ENCODE measurements around the gene TAS2R14. TPM values are rescaled to one million over a fixed set of nuclear protein-coding genes. Genes with fewer than 3 reads are reported as not detected.

TAS2R14 gene, protein sequence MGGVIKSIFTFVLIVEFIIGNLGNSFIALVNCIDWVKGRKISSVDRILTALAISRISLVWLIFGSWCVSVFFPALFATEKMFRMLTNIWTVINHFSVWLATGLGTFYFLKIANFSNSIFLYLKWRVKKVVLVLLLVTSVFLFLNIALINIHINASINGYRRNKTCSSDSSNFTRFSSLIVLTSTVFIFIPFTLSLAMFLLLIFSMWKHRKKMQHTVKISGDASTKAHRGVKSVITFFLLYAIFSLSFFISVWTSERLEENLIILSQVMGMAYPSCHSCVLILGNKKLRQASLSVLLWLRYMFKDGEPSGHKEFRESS
- total RNA-seq (2014; rRNA removed; shearing (Covaris generic); ENCODE audit: low replicate concordance), result 0.12 and 2.6 TPM in 2 replicates

DNA sequence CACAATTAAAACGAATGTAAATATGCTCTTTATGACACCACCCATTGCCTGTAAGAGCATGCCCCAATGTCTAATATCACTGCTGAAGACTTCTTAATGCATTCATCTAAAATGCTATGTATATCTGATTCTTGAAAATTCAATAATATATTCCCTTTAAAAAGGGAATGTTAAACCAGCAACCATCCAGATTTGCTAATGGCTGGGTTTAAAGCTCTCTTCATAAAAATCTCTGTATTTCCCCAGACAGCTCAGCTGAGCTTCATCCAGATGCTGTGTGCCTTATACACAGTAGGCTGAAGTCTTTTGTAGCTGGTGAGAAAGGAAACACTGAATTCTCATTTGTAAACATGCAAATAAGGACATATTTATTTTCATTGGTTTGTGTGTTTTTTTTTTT lies at the start of gene TAS2R14:
TSS of gene TAS2R14 (minus strand) at position 101 of the 400 bp plus-strand sequence. CDS start at position 45, 56 bp downstream.
- Histone ChIP-seq H3K36me3 (no peaks in the 10 kb centered on the region), H3K27me3 (no peaks in the 10 kb centered on the region), H3K4me3 (no peak within 1 kb of the TSS), H3K9me3 (peaks cover 1% of the 10 kb centered on the region; the same call in 1 of the 2 replicates)
- DNase-seq, result no peak

DNA sequence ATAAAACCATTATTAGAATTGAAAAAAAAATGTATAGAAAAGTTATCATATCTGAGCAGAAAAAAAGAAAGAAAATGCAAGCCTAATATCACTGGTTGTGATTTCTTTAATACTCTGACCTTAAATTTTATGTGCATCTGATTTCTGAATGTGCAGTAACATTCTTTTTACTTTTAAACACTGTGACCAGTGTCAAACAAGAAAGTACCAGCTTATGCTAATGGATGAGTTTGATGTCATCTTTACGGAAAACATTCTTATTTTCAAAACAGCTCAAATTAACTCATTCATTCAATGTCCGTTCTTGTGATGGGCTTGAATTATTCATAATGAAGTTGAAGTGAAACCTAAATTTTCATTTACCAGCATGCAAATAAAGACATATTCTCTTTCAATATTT lies 47.7 kb upstream of the TAS2R14 start, which contains the start of gene TAS2R50:
TSS of gene TAS2R50 (minus strand) at position 101 of the 400 bp plus-strand sequence. CDS start at position 49, 52 bp downstream.
- peaks cover 2% of the 10 kb centered on the region; the same call in 1 of the 2 replicates for H3K36me3 ChIP-seq

DNA sequence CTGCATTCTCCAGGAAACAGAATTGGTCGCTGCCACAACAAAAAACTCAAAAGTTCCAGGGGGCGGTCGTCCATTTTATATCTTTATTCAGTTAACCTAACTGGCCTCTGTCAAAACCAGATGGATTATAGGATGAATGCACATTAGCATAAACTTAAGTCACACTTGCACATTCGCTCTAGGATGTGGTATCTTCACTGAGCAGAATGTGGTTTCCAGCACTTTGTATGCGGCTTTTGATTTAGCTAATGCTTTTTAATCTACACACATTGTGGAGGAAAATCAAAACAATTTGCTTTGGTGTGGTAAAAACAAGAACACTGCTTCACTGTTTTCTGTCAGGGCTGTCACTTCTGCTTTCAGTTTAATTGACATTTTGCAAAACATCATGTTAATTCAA lies 43.2 kb upstream of the TAS2R14 start:
- no peak for DNase-seq
- Histone ChIP-seq H3K4me3 (no peak overlapping the region), H3K36me3 (peaks cover 2% of the 10 kb centered on the region; the same call in 1 of the 2 replicates), H3K27me3 (no peaks in the 10 kb centered on the region), H3K9me3 (no peaks in the 10 kb centered on the region)

More for the DNA sequence above, 47.7 kb upstream of the TAS2R14 start, which contains the start of gene TAS2R50:
- H3K9me3 ChIP-seq, result peaks cover 3% of the 10 kb centered on the region
- H3K27me3 ChIP-seq, result no peaks in the 10 kb centered on the region
- DNase-seq, result no peak
- no peak within 1 kb of the TSS for H3K4me3 ChIP-seq

DNA sequence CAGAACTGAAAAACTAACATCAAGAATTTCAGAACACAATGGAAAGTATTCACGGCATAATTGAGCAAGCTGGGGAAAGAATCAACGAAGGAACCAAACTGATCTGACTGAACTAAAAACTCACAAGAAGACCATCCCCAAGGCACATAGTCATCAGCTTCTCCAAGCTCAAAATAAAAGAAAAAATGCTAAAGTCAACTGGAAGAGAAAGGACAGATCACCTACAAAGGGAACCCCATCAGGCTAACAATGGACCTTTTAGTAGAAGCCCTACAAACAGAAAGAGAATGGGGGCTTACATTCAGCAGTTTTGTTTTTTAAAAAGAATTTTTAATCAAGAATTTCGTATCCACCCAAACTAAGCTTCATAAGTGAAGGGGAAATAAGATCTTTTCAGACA lies 35.9 kb upstream of the TAS2R14 start:
- H3K27me3 ChIP-seq, result no peaks in the 10 kb centered on the region
- no peak overlapping the region for H3K4me3 ChIP-seq
- DNase-seq, result no peak
- no peaks in the 10 kb centered on the region for H3K9me3 ChIP-seq
- H3K36me3 ChIP-seq, result no peaks in the 10 kb centered on the region

DNA sequence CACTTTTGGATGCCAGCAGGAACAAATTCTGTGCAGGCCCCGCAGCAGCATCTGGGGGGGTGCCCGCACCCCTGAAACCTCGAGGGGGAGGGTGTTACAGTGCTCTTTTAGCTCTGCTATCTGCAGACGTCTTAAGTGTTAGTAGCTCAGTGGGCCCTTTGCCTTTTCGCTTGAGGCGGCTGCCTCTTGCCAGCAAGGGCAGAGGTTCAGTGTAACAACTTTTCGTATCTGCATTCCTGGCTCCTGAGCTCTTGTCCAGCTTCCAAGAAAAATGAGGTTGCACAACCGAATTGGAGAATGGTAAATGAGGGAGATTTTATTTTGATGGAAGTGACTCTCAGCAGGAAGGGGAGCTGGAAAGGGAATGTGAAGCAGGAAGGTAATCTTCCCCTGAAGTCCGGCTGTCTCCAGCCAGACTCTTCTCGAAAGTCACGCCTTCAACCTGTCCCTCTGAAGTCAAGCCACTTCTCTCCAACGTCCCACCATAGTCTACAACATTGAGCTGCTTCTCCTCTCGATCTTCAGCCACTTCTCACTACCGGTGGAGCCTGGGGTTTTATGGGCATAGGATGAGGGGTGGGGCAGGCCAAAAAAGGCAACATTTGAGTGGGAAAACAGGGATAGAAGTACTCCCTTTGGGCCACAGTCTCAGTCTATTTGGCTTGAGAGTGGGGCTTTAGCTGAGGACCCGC lies 29.8 kb upstream of the TAS2R14 start:
- DNase-seq, result peak; percentile 65
- H3K27me3 ChIP-seq, result no peaks in the 10 kb centered on the region
- no peaks in the 10 kb centered on the region for H3K36me3 ChIP-seq
- no peak overlapping the region for H3K4me3 ChIP-seq
- no peaks in the 10 kb centered on the region for H3K9me3 ChIP-seq

DNA sequence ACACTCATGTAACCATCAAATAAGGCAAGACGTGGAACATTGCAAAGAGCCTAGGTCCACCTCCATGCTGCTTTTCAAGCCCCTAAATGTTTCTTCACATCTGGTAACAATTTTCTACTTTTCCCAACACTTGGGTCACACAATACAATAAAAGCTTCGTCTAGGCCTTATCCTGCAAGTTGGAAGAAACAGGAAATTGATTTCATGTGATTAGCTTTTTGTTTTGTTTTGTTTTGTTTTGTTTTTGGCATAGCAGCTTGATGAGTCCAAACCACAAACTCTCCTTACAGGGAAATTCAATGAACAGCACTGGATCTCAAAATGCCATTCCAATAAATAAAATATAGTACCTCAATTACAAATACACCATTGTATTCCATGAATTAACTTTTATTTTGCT lies 28.3 kb upstream of the TAS2R14 start:
- no peak for DNase-seq
- no peaks in the 10 kb centered on the region for H3K36me3 ChIP-seq
- no peaks in the 10 kb centered on the region for H3K27me3 ChIP-seq
- no peak overlapping the region for H3K4me3 ChIP-seq
- no peaks in the 10 kb centered on the region for H3K9me3 ChIP-seq

DNA sequence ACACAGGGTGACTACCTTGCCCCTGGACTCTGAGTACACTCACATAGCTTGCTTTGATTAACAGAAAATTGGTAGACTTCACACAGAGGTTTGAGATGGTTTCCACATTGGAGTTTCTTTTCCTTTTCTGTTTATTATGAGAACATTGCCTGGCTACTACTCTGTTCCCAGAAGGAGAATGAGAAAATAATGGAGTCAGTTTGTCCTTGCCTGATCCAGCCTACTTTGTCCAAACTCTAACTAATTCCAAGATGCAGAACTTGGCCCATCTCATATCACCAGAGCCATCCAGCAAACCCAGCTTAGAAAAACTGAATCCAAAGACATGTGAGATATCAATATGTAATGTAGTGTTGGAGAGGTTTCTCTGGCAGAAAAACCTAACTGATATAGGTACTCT lies 27.3 kb upstream of the TAS2R14 start:
- no peaks in the 10 kb centered on the region for H3K27me3 ChIP-seq
- no peak for DNase-seq
- no peaks in the 10 kb centered on the region for H3K9me3 ChIP-seq
- no peak overlapping the region for H3K4me3 ChIP-seq
- no peaks in the 10 kb centered on the region for H3K36me3 ChIP-seq

DNA sequence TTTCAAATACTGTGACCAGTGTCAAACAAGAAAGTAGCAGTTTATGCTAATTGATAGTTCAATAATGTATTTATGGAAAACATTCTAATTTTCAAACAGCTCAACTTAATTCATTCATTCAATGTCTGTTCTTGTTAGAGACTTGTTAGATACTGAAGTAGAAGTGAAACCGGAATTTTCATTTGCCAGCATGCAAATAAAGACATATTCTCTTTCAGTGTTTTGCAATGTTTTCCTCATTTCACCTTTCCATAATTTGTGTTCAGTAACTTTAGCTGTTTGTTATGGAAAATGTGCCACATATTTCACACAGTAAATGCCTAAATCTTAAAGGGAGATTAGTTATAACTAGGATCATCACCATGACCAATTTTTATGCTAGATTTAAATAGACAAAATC lies 26.4 kb upstream of the TAS2R14 start:
- no peaks in the 10 kb centered on the region for H3K9me3 ChIP-seq
- H3K36me3 ChIP-seq, result no peaks in the 10 kb centered on the region
- no peak overlapping the region for H3K4me3 ChIP-seq
- H3K27me3 ChIP-seq, result no peaks in the 10 kb centered on the region
- DNase-seq, result no peak

DNA sequence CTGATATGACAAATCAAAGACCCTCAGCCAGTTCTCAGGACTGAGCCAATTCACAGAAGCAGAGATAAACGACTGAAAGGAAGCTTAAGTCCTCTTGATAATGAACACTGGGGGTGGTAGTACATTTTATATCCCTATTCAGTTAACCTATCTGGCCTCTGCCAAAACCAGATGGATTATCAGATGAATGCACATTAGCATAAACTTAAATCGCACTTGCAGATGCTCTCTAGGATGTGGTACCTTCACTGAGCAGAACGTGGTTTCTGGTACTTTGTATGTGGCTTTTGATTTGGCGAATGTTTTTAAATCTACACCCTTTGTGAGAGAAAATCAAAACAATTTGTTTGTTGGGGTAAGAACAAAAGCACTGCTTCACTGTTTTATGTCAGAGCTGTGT lies 21.1 kb upstream of the TAS2R14 start:
- no peak for DNase-seq
- H3K9me3 ChIP-seq, result no peaks in the 10 kb centered on the region
- no peaks in the 10 kb centered on the region for H3K27me3 ChIP-seq
- no peak overlapping the region for H3K4me3 ChIP-seq
- H3K36me3 ChIP-seq, result no peaks in the 10 kb centered on the region

DNA sequence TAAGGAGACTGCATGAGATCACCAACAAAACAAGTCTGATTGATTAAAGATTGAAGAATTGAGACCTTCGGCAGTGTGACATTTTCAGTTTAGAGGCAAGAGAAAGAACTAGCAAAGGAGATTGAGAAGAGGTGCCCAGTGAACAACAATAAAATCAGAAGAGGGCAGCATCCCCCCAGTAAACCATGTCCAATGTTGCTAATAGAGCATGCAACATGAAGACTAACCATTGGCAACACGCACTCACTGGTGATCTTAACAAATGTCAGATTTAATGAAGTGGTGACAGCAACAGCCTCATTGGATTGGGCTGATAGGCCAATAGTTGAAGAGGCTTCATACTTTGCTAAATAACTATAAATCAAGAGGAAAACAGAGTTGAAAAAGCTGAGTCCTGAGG lies 20.7 kb upstream of the TAS2R14 start:
- Histone ChIP-seq H3K27me3 (no peaks in the 10 kb centered on the region), H3K9me3 (no peaks in the 10 kb centered on the region), H3K36me3 (no peaks in the 10 kb centered on the region), H3K4me3 (no peak overlapping the region)
- no peak for DNase-seq

DNA sequence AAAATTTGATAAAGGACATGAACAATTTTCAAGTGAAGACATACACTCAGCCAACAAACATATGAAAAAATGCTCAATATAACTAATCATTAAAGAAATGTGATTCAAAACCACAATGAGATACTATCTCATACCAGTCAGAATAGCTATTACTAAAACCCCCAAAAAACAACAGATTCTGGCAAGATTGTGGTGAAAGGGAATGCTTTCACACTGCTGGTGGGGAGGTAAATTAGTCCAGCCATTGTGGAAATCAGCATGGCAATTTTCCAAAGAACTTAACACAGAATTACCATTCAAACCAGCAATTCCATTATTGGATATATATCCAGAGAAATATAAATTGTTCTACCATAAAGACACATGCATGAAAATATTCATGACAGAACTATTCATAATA lies 18.7 kb upstream of the TAS2R14 start:
- no peak for DNase-seq
- Histone ChIP-seq H3K4me3 (no peak overlapping the region), H3K27me3 (no peaks in the 10 kb centered on the region), H3K36me3 (no peaks in the 10 kb centered on the region), H3K9me3 (no peaks in the 10 kb centered on the region)

DNA sequence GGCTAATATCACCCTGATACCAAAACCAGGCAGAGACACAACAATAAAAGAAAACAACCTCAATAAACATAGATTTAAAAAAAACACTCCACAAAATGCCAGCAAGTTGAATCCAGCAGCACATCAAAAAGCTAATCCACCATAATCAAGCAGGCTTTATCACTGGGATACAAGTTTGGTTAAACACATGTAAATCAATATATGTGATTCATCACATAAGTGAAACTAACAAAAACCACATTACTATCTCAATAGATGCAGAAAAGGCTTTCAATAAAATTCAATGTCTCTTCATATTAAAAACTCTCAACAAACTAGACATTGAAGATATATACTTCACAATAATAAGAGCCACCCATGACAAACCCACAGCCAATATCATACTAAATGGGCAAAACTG lies 17.0 kb upstream of the TAS2R14 start:
- no peak for DNase-seq
- Histone ChIP-seq H3K36me3 (no peaks in the 10 kb centered on the region), H3K4me3 (no peak overlapping the region), H3K9me3 (no peaks in the 10 kb centered on the region), H3K27me3 (no peaks in the 10 kb centered on the region)

DNA sequence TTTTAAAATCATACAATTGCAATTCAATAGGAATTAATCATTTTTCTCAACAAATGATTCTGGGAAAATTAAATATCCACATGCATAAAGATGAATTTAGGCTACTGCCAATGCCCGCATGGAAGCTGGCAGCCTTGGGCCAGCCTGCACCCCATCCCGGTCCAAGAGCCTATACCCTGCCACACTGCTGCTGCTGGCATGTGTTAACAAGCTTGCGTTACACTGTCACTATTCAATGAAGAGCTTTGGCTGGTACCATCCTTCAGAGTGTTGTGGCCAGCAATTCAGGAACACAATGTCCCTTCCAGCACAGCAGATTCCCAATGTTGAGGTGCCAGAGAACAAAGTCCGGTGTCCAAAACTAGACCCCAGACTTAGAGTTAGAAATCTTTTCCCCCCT lies 13.6 kb upstream of the TAS2R14 start:
- peaks cover 9% of the 10 kb centered on the region for H3K36me3 ChIP-seq

DNA sequence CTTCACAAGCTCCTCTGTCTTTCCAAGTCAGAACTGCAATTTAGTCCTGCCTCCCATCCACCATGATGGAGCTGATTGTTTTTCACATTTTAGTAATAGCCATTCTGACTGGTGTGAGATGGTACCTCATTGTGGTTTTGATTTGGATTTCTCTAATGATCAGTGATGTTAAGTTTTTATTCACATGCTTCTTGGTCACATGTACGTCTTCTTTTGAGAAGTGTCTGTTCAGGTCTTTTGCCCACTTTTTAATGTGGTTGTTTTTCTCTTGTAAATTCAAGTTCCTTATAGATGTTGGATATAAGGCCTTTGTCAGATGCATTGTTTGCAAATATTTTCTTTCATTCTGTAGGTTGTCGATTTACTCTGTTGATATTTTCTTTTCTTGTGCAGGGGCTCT lies 4.1 kb upstream of the TAS2R14 start:
- H3K27me3 ChIP-seq, result no peaks in the 10 kb centered on the region
- H3K36me3 ChIP-seq, result no peaks in the 10 kb centered on the region
- no peak overlapping the region for H3K4me3 ChIP-seq
- no peak for DNase-seq
- H3K9me3 ChIP-seq, result peaks cover 15% of the 10 kb centered on the region

More for the DNA sequence above, 13.6 kb upstream of the TAS2R14 start:
- peaks cover under 1% of the 10 kb centered on the region for H3K9me3 ChIP-seq
- no peak for DNase-seq
- H3K27me3 ChIP-seq, result no peaks in the 10 kb centered on the region
- H3K4me3 ChIP-seq, result no peak overlapping the region

DNA sequence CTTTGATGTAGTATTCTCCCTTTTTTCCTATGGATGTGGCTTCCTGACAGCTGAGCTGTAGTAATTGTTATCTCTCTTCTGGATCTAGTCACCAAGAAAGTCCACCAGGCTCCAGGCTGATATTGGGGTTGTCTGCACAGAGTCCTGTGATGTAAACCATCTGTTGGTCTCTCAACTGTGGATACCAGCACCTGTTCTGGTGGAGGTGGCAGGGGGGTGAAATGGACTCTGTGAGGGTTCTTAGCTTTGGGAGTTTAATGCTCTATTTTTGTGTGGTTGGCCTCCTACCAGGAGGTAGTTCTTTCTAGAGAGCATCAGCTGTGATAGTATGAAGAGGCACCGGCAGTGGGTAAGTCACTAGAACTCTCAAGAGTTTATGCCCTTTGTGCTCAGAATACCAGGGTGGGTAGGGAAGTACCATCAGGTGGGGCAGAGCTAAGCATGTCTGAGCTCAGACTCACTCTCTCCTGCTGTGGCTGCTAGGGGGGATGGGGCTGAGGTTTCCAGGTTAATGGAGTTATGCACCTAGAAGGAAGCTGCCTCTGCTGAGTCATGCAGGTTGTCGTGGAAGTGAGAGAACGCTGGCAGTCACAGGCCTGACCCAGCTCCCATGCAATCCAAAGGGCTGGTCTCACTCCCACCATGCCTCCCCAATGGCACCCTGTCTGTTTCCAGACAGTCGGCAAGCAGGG lies 3.0 kb upstream of the TAS2R14 start:
- no peak for DNase-seq
- Histone ChIP-seq H3K36me3 (no peaks in the 10 kb centered on the region), H3K9me3 (peaks cover 10% of the 10 kb centered on the region), H3K27me3 (no peaks in the 10 kb centered on the region), H3K4me3 (no peak overlapping the region)

DNA sequence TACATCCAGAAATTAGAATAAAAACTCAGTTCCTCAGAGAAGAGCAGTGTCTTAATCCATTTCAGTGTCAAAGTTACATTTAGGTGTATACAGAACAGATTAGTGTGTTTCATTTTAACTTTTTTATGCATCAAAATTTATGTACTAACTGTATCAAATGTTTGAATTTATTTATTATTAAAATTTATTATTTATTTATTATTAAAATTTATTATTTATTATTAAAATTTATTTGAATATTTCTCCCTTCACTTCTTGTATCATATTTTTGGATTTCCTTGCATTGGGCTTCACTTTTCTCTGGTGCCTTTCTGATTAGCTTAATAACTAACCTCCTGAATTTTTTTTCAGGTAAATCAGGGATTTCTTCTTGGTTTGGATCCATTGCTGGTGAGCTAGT lies 2.3 kb upstream of the TAS2R14 start:
- no peak for DNase-seq
- H3K27me3 ChIP-seq, result no peaks in the 10 kb centered on the region
- H3K4me3 ChIP-seq, result no peak overlapping the region
- peaks cover 4% of the 10 kb centered on the region for H3K9me3 ChIP-seq
- no peaks in the 10 kb centered on the region for H3K36me3 ChIP-seq

DNA sequence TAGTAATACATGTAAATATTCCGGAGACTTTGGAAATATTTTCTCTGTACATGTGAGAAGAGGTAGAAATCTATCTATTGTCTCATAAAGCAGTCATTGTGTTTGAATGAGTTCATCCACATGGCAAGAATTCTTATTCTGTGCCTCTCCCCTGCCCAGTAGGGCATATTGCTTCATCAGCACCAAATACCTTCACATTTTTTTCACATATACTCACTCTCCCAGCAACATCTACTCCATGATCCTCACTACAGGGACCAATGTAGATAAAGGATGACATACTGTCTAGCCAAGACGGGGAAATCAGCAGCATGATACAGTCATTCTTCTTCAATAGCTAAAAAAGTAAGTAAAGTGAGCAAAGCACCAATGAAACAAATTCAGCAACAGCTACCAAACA lies 1.3 kb upstream of the TAS2R14 start:
- peaks cover 4% of the 10 kb centered on the region; the same call in 1 of the 2 replicates for H3K9me3 ChIP-seq
- no peaks in the 10 kb centered on the region for H3K27me3 ChIP-seq
- no peaks in the 10 kb centered on the region for H3K36me3 ChIP-seq
- peak; percentile 4 for DNase-seq
- no peak overlapping the region for H3K4me3 ChIP-seq
